ENCODE results near the gene UACA. TPM values are rescaled to one million over a fixed set of nuclear protein-coding genes. Genes with fewer than 3 reads are reported as not detected.

Gene UACA
- total and polyA plus RNA-seq, 9 of the 15 experiments (the other 6 are each of a cell fraction or from before 2014, with no cell fraction given) = 0.06 to 0.33 (median 0.15) TPM; not detected in 5

- no peak for TF ChIP-seq ZNF449 (CRISPR knock-in tag; IDR thresholded peaks at IDR 0.05)
Measured at GRCh38 chr15:70672081-70672480, 91.3 kb downstream of the UACA start (continued).

- Histone ChIP-seq H3K9me3 (replicated peaks; ENCODE audit: control insufficient read depth, insufficient read depth, low read depth, low read length) (no peaks in the 10 kb centered on the region), H3K4me2 (ENCODE audit: insufficient read depth, low read length) (no peak overlapping the region), H3K9me1 (ENCODE audit: control insufficient read depth, insufficient read depth, low read length) (no peaks in the 10 kb centered on the region), H3K9ac (ENCODE audit: insufficient read depth in 1 of 2, low read depth in 2 of 2, low read length in 2 of 2) (no peak overlapping the region), H3K4me1 (replicated peaks in 1 of 2; ENCODE audit: control insufficient read depth in 2 of 2, insufficient read depth in 2 of 2, low read length in 2 of 2) (no peaks in the 10 kb centered on the region), H3K4me3 (no peak overlapping the region), H3K79me2 (ENCODE audit: control insufficient read depth, insufficient read depth, low read length) (no peaks in the 10 kb centered on the region), H3K27ac (ENCODE audit: extremely low read depth, low read depth, low read length) (no peak overlapping the region), H3K27me3 (ENCODE audit: control insufficient read depth in 2 of 2, insufficient read depth in 2 of 2, low read length in 2 of 2) (peaks cover 0 to 2% of the 10 kb centered on the region in 2 experiments; a peak in 2 of 5 replicates), H2AFZ (ENCODE audit: low read depth, low read length) (no peak overlapping the region), H4K20me1 (replicated peaks; ENCODE audit: control insufficient read depth, insufficient read depth, low read length) (no peaks in the 10 kb centered on the region), H3K36me3 (ENCODE audit: control insufficient read depth, insufficient read depth, low read length) (no peaks in the 10 kb centered on the region)
- intact Hi-C loops (cut with micrococcal nuclease) (no loop called here), in situ Hi-C loops (cut with MboI) (no loop called here)
- no TSS peak for BruUV-seq (replicated peaks)
- 0% methylated on average over 1 of the region's 1 CpG for WGBS (ENCODE audit: insufficient coverage, low coverage, missing lambda C conversion rate)
- no peak for FAIRE-seq
- CTCF ChIA-PET (ENCODE audit: low intra/inter-chr PET ratio) = no interaction called here
- ATAC-seq = no peak
- POLR2A ChIA-PET = no interaction called here
- no peak for DNase-seq (ENCODE audit: extremely low read depth in 1 of 4, low spot score in 3 of 4)
- no peak for TF ChIP-seq ARID1B (IDR thresholded peaks at IDR 0.05)
Measured at GRCh38 chr15:70670680-70671079, 92.7 kb downstream of the UACA start.

All from K562 (cell line).